SU-DHL-6 (cell line): ENCODE measurements around the gene PLIN1.

Source experiments
- H2AFZ ChIP-seq: fragments of 200-600 bp; sonication (generic); 2 replicates; pipeline ENCODE4 v1.6.1; 2014; ENCODE audit warnings: low read depth, mild to moderate bottlenecking, moderate library complexity, mixed read lengths, antibody characterized with exemption, low read length; ENCODE audit not compliant: severe bottlenecking
- H3F3A ChIP-seq: fragments of 200-600 bp; shearing (Covaris generic); 2 replicates; pipeline ENCODE4 v1.6.0; 2016; ENCODE audit warnings: antibody characterized with exemption, mild to moderate bottlenecking; ENCODE audit not compliant: insufficient read depth
- H3K27ac ChIP-seq: fragments of 200-600 bp; sonication (generic); 2 replicates; pipeline ENCODE4 v1.5.1; 2016; ENCODE audit warnings: low read depth, mild to moderate bottlenecking, low read length, moderate library complexity, mixed read lengths
- H3K27me3 ChIP-seq: fragments of 200-600 bp; sonication (generic), shearing (Covaris generic); 2 replicates; pipeline ENCODE4 v1.6.0; 2014; ENCODE audit warnings: mild to moderate bottlenecking, low read length
- H3K36me3 ChIP-seq: fragments of 200-600 bp; sonication (generic); 2 replicates; pipeline ENCODE4 v1.6.1; 2014; ENCODE audit warnings: mild to moderate bottlenecking, low read length, mixed read lengths
- H3K4me2 ChIP-seq: fragments of 300-600, 200-600 bp; shearing (Covaris generic), sonication (generic); 2 replicates; pipeline ENCODE4 v1.6.0; 2014; ENCODE audit warnings: low read length, low read depth, mild to moderate bottlenecking; ENCODE audit not compliant: poor library complexity, severe bottlenecking
- H3K4me3 ChIP-seq: fragments of 200-600 bp; sonication (generic); 2 replicates; pipeline ENCODE4 v1.5.1; 2014; ENCODE audit warnings: antibody characterized with exemption, low read length, mild to moderate bottlenecking, mixed read lengths; ENCODE audit not compliant: insufficient read depth, poor library complexity, severe bottlenecking
- H3K79me2 ChIP-seq: fragments of 200-600 bp; sonication (generic); 2 replicates; pipeline ENCODE4 v1.6.1; 2014; ENCODE audit warnings: mild to moderate bottlenecking, low read length, moderate library complexity; ENCODE audit not compliant: insufficient read depth
- H3K9ac ChIP-seq: fragments of 200-600 bp; sonication (generic); 2 replicates; pipeline ENCODE4 v1.7.0; 2014; ENCODE audit warnings: mild to moderate bottlenecking, low read length
- H3K9me2 ChIP-seq: fragments of 200-600 bp; sonication (generic); replicated peaks from 2 replicates; pipeline ENCODE4 v1.6.1; 2014; ENCODE audit warnings: low read length; ENCODE audit not compliant: insufficient read depth
- H3K9me3 ChIP-seq: fragments of 200-600 bp; sonication (generic); 2 replicates; pipeline ENCODE4 v1.6.1; 2014; ENCODE audit warnings: low read length, mixed read lengths; ENCODE audit not compliant: insufficient read depth
- H4K20me1 ChIP-seq: fragments of 200-600 bp; sonication (generic); 2 replicates; pipeline ENCODE4 v1.6.1; 2014; ENCODE audit warnings: low read depth, mild to moderate bottlenecking, antibody characterized with exemption, low read length, moderate library complexity, mixed read lengths
- CTCF ChIP-seq: fragments of 200-600 bp; sonication (generic); IDR thresholded peaks from one replicate; pipeline ENCODE4 v1.5.1; 2017; ENCODE audit warnings: antibody characterized with exemption, mild to moderate bottlenecking, low read length, moderate library complexity; ENCODE audit not compliant: insufficient read depth, poor library complexity, severe bottlenecking
- EZH2phosphoT487 ChIP-seq: fragments of 200-600 bp; sonication (generic), shearing (Covaris generic); conservative IDR thresholded peaks from 2 replicates; pipeline ENCODE4 v1.6.1; 2018; ENCODE audit warnings: mild to moderate bottlenecking, antibody characterized with exemption, low read length, moderate library complexity, mixed read lengths

PLIN1 gene

GRCh38 chr15:89646416-89647141 is 32.6 kb downstream of the PLIN1 start:
- Histone ChIP-seq H4K20me1 (no peaks in the 10 kb centered on the region), H3K9me3 (no peaks in the 10 kb centered on the region), H3K79me2 (no peaks in the 10 kb centered on the region), H3K9ac (no peak overlapping the region), H2AFZ (no peak overlapping the region), H3K4me3 (no peak overlapping the region), H3K9me2 (no peaks in the 10 kb centered on the region), H3K27me3 (no peaks in the 10 kb centered on the region), H3F3A (no peaks in the 10 kb centered on the region), H3K36me3 (no peaks in the 10 kb centered on the region), H3K27ac (no peak overlapping the region), H3K4me2 (no peak overlapping the region)
- no peak for TF ChIP-seq EZH2phosphoT487
- no peak for TF ChIP-seq CTCF

GRCh38 chr15:89645680-89646079 is 33.5 kb downstream of the PLIN1 start:
- H3K4me2 ChIP-seq: no peak overlapping the region
- H3K27ac ChIP-seq: no peak overlapping the region
- H4K20me1 ChIP-seq: no peaks in the 10 kb centered on the region
- H3K4me3 ChIP-seq: no peak overlapping the region
- H3K9me2 ChIP-seq: no peaks in the 10 kb centered on the region
- H3F3A ChIP-seq: no peaks in the 10 kb centered on the region
- H3K9me3 ChIP-seq: no peaks in the 10 kb centered on the region
- no peak for TF ChIP-seq CTCF
- no peak for TF ChIP-seq EZH2phosphoT487
- H3K36me3 ChIP-seq: no peaks in the 10 kb centered on the region
- H3K79me2 ChIP-seq: no peaks in the 10 kb centered on the region
- H3K27me3 ChIP-seq: no peaks in the 10 kb centered on the region
- no peak overlapping the region for H2AFZ ChIP-seq
- no peak overlapping the region for H3K9ac ChIP-seq

- H3K4me3 ChIP-seq: no peak overlapping the region
- no peak overlapping the region for H3K9ac ChIP-seq
- no peak overlapping the region for H3K27ac ChIP-seq
- H3K4me2 ChIP-seq: no peak overlapping the region
- H3K36me3 ChIP-seq: no peaks in the 10 kb centered on the region
- H3K9me3 ChIP-seq: no peaks in the 10 kb centered on the region
- no peak for TF ChIP-seq EZH2phosphoT487
- no peak for TF ChIP-seq CTCF
- H2AFZ ChIP-seq: no peak overlapping the region
- H4K20me1 ChIP-seq: no peaks in the 10 kb centered on the region
- no peaks in the 10 kb centered on the region for H3K27me3 ChIP-seq
- H3F3A ChIP-seq: no peaks in the 10 kb centered on the region
- no peaks in the 10 kb centered on the region for H3K79me2 ChIP-seq
- no peaks in the 10 kb centered on the region for H3K9me2 ChIP-seq
These were observed 37.1 kb downstream of the PLIN1 start for GRCh38 chr15:89642106-89642505.
